CD14-positive monocyte (primary cell): ENCODE measurements around the gene RHOA. TPM values are rescaled to one million over a fixed set of nuclear protein-coding genes. Genes with fewer than 3 reads are reported as not detected.

Source experiments
- DNase-seq, 3 donors: peaks; one replicate each; pipeline ENCODE4 v3.0.0-alpha.2; 2011 to 2022
- H2AFZ ChIP-seq: 2 replicates; pipeline ENCODE4 v1.6.0; 2012; ENCODE audit warnings: mild to moderate bottlenecking, low read depth, low read length, inconsistent platforms; ENCODE audit not compliant: insufficient read depth, poor library complexity, severe bottlenecking
- H3K27ac ChIP-seq, 2 donors: 1 replicate in 1 of 2; 2 replicates in 1 of 2; pipeline ENCODE4 v1.5.1; 2012 to 2013; ENCODE audit warnings: low read length in 2 of 2, control low read depth in 1 of 2, inconsistent platforms in 1 of 2, low read depth in 1 of 2, mild to moderate bottlenecking in 1 of 2
- H3K27me3 ChIP-seq, 2 donors: one replicate each; pipeline versions ENCODE4 v1.6.0 to v1.6.1; 2011 to 2013; ENCODE audit warnings: low read length in 2 of 2; ENCODE audit not compliant: control insufficient read depth in 2 of 2, insufficient read depth in 2 of 2
- H3K36me3 ChIP-seq, 2 donors: replicated peaks in 1 of 2; 1 replicate in 1 of 2; 2 replicates in 1 of 2; pipeline versions ENCODE4 v1.5.1 to v1.6.1; 2012 to 2013; ENCODE audit warnings: low read length in 2 of 2, control low read depth in 1 of 2, inconsistent platforms in 1 of 2, mild to moderate bottlenecking in 1 of 2; ENCODE audit not compliant: insufficient read depth in 2 of 2, control insufficient read depth in 1 of 2
- H3K4me1 ChIP-seq, 2 donors: 1 replicate in 1 of 2; 2 replicates in 1 of 2; pipeline versions ENCODE4 v1.5.1 to v1.6.1; 2012 to 2013; ENCODE audit warnings: low read length in 2 of 2, control low read depth in 1 of 2, inconsistent platforms in 1 of 2, mild to moderate bottlenecking in 1 of 2, moderate library complexity in 1 of 2; ENCODE audit not compliant: insufficient read depth in 2 of 2, control insufficient read depth in 1 of 2
- H3K4me2 ChIP-seq: replicated peaks from 2 replicates; pipeline ENCODE3; 2012; ENCODE audit warnings: low read length, moderate library complexity, mild to moderate bottlenecking; ENCODE audit not compliant: poor library complexity, severe bottlenecking; ENCODE audit errors: extremely low read depth
- H3K4me3 ChIP-seq, 3 experiments: fragments of 200-600 bp in 1 of 3; sonication (generic) in 1 of 3; replicated peaks in 1 of 3; 1 replicate in 2 of 3; 2 replicates in 1 of 3; pipeline ENCODE4 v1.5.1; 2011 to 2013; ENCODE audit warnings: low read length in 3 of 3, mild to moderate bottlenecking in 3 of 3, control low read depth in 2 of 3, low read depth in 2 of 3, inconsistent platforms in 1 of 3, moderate library complexity in 1 of 3
- H3K79me2 ChIP-seq: 2 replicates; pipeline ENCODE4 v1.6.0; 2012; ENCODE audit warnings: mild to moderate bottlenecking, control low read depth, inconsistent platforms, low read length, moderate library complexity; ENCODE audit not compliant: insufficient read depth
- H3K9ac ChIP-seq: 2 replicates; pipeline ENCODE4 v1.6.0; 2017; ENCODE audit warnings: low read length, mild to moderate bottlenecking; ENCODE audit not compliant: insufficient read depth, poor library complexity, severe bottlenecking
- H3K9me3 ChIP-seq, 2 donors: replicated peaks in 1 of 2; 1 replicate in 1 of 2; 2 replicates in 1 of 2; pipeline versions ENCODE4 v1.5.1 to v1.6.1; 2012 to 2013; ENCODE audit warnings: low read length in 2 of 2, control low read depth in 1 of 2; ENCODE audit not compliant: control insufficient read depth in 1 of 2, insufficient read depth in 1 of 2
- H4K20me1 ChIP-seq: 2 replicates; pipeline ENCODE4 v1.6.0; 2012; ENCODE audit warnings: mild to moderate bottlenecking, low read length, control low read depth, moderate library complexity; ENCODE audit not compliant: insufficient read depth
- H3K27ac Mint-ChIP-seq, 7 donors: one replicate each; pipeline ENCODE4 v1.8.0; 2020; ENCODE audit warnings: mild to moderate bottlenecking in 7 of 7, mixed read lengths in 7 of 7, moderate library complexity in 6 of 7, inconsistent platforms in 2 of 7
- H3K27me3 Mint-ChIP-seq, 3 donors: one replicate each; pipeline ENCODE4 v1.8.0; 2021 to 2022; ENCODE audit warnings: low read depth in 3 of 3, mild to moderate bottlenecking in 3 of 3, mixed read lengths in 3 of 3, moderate library complexity in 3 of 3, inconsistent platforms in 1 of 3
- H3K36me3 Mint-ChIP-seq, 2 donors: one replicate each; pipeline ENCODE4 v1.8.0; 2020; ENCODE audit warnings: mixed read lengths in 2 of 2, inconsistent platforms in 1 of 2, mild to moderate bottlenecking in 1 of 2
- H3K4me1 Mint-ChIP-seq: one replicate; pipeline ENCODE4 v1.8.0; 2020; ENCODE audit warnings: mild to moderate bottlenecking, mixed read lengths
- H3K4me3 Mint-ChIP-seq, 2 donors: one replicate each; pipeline ENCODE4 v1.8.0; 2020; ENCODE audit warnings: mild to moderate bottlenecking in 2 of 2, mixed read lengths in 2 of 2, moderate library complexity in 1 of 2
- H3K9me3 Mint-ChIP-seq, 7 donors: one replicate each; pipeline ENCODE4 v1.8.0; 2020 to 2022; ENCODE audit warnings: mixed read lengths in 7 of 7, mild to moderate bottlenecking in 6 of 7, moderate library complexity in 6 of 7, inconsistent platforms in 2 of 7
- whole genome bisulfite sequencing: methylation state at CpG from one replicate; pipeline ENCODE4 v1.1.5; 2013; ENCODE audit warnings: missing lambda C conversion rate; ENCODE audit not compliant: insufficient coverage; 5-methylcytosine and 5-hydroxymethylcytosine counted together
- intact Hi-C, 2 donors: fragments of 100-400 bp; cut with micrococcal nuclease; formaldehyde crosslinking; loops; one replicate each; pipeline versions ENCODE4 v1.15.0 to v1.15.1; 2023
- polyA plus RNA-seq, 3 donors: library from polyadenylated mRNA; depleted of rRNA in 1 of 3; unstranded in 2 of 3; stranded (reverse) in 1 of 3; fragments of 300-500 nt in 2 of 3; fragments of >200 nt in 1 of 3; fragmentation: Illumina TruSeq in 2 of 3; gene quantifications; 1 replicate in 2 of 3; 2 replicates in 1 of 3; pipeline ENCODE4 v1.2.3, GENCODE V29; 2012 to 2021
- TF ChIP-seq, protein P1 (sequence below): fragments of 200-600 bp; IDR thresholded peaks from one replicate; pipeline ENCODE4 v1.8.0; 2022; ENCODE audit warnings: antibody characterized with exemption, mild to moderate bottlenecking

The RHOA gene
- polyA plus RNA-seq, 3 donors, result 624 to 1,306 (median 1,179) TPM

DNA sequence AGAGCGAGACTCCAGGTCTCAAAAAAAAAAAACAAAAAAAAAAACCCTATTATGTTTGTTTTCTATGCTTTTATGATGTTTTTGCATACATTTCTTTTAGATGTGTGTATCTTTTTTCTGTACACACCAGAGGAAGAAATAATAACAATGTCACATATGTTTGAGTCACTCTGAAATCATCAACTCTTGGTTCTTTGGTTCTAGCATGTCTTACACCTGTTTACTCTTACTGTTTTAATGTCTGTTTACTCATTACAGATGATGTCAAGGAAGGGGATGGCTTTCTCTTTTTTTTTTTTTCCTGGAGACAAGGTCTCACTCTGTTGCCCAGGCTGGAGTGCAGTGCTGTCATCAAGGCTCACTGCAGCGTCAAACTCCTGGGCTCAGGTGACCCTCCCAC is 24.1 kb downstream of the RHOA start:
- intact Hi-C loops, result loop anchor here in 1 of 2 donors (5.0 kb wide), 1 partner anchor 45 kb away; the partner anchor contains the start of gene USP4
- Mint-ChIP-seq H3K4me3 (no peak overlapping the region), H3K27ac (peak overlapping the region; percentile 65 to 90 (median 85)), H3K27me3 (peaks cover 0 to 3% (median 2%) of the 10 kb centered on the region in 3 donors), H3K9me3 (no peaks in the 10 kb centered on the region), H3K4me1 (peaks cover 62% of the 10 kb centered on the region), H3K36me3 (peaks cover 6 to 23% of the 10 kb centered on the region in 2 donors)
- peaks cover 8 to 14% of the 10 kb centered on the region in 2 donors for H3K36me3 ChIP-seq
- DNase-seq, result no peak
- no peak overlapping the region for H2AFZ ChIP-seq
- peaks cover 98% of the 10 kb centered on the region for H4K20me1 ChIP-seq
- TF ChIP-seq, protein P1, sequence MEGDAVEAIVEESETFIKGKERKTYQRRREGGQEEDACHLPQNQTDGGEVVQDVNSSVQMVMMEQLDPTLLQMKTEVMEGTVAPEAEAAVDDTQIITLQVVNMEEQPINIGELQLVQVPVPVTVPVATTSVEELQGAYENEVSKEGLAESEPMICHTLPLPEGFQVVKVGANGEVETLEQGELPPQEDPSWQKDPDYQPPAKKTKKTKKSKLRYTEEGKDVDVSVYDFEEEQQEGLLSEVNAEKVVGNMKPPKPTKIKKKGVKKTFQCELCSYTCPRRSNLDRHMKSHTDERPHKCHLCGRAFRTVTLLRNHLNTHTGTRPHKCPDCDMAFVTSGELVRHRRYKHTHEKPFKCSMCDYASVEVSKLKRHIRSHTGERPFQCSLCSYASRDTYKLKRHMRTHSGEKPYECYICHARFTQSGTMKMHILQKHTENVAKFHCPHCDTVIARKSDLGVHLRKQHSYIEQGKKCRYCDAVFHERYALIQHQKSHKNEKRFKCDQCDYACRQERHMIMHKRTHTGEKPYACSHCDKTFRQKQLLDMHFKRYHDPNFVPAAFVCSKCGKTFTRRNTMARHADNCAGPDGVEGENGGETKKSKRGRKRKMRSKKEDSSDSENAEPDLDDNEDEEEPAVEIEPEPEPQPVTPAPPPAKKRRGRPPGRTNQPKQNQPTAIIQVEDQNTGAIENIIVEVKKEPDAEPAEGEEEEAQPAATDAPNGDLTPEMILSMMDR, result no peak
- H3K79me2 ChIP-seq, result peaks cover 99% of the 10 kb centered on the region
- no peak overlapping the region for H3K4me2 ChIP-seq
- H3K27ac ChIP-seq, result peak overlapping the region; percentile 63 to 79
- H3K9ac ChIP-seq, result no peak overlapping the region
- H3K4me1 ChIP-seq, result peaks cover 41 to 60% of the 10 kb centered on the region in 2 donors
- no peak overlapping the region for H3K4me3 ChIP-seq
- no peaks in the 10 kb centered on the region for H3K9me3 ChIP-seq
- WGBS, result no CpG with 5 or more reads among the region's 2 CpGs
- no peaks in the 10 kb centered on the region for H3K27me3 ChIP-seq

GRCh38 chr3:49386056-49386756 is 25.6 kb downstream of the RHOA start:
- intact Hi-C loops, result loop anchor here in 1 of 2 donors (5.0 kb wide), 1 partner anchor 44 kb away; the partner anchor contains the start of gene USP4
- Mint-ChIP-seq H3K27me3 (peaks cover 0 to 3% (median 2%) of the 10 kb centered on the region in 3 donors), H3K4me1 (peaks cover 66% of the 10 kb centered on the region), H3K9me3 (no peaks in the 10 kb centered on the region), H3K27ac (peak overlapping the region; percentile 85 to 98 (median 95)), H3K4me3 (peak overlapping the region; percentile 20 to 61), H3K36me3 (peaks cover 6 to 27% of the 10 kb centered on the region in 2 donors)
- Histone ChIP-seq H3K9me3 (no peaks in the 10 kb centered on the region), H2AFZ (peak overlapping the region; percentile 10), H3K79me2 (peaks cover 99% of the 10 kb centered on the region), H3K27me3 (no peaks in the 10 kb centered on the region), H3K4me1 (peaks cover 44 to 60% of the 10 kb centered on the region in 2 donors), H3K4me2 (peak overlapping the region; percentile 65), H3K27ac (peak overlapping the region; percentile 73 to 85), H3K9ac (peak overlapping the region; percentile 27), H3K36me3 (peaks cover 8 to 18% of the 10 kb centered on the region in 2 donors), H3K4me3 (peak overlapping the region in 2 of 3 experiments; percentile 10 to 52), H4K20me1 (peaks cover 98% of the 10 kb centered on the region)
- TF ChIP-seq, protein P1, result no peak
- 6% methylated on average over 5 of the region's 11 CpGs for WGBS
- DNase-seq, result peak; percentile 60 to 81 (median 75)
